RWPE2 (cell line): Measurements from ENCODE around the gene GMEB2.
"Not testable (repeated sequence)": the region's sequence is repeated elsewhere in the genome, so short reads cannot be mapped to it uniquely, and the experiment has no call there.

Experiments used
- ATAC-seq: fragments of 200-7000 bp; cut with Tn5 transposase; 3 replicates; pipeline ENCODE4 v1.9.1; 2021; ENCODE audit warnings: low read depth
- DNase-seq: peaks from one replicate; pipeline ENCODE4 v3.0.0-alpha.2; 2020; ENCODE audit warnings: low spot score
- H3K27ac ChIP-seq: fragments of 450-650 bp; 2 replicates; pipeline ENCODE4 v1.5.1; 2017; ENCODE audit warnings: mild to moderate bottlenecking; ENCODE audit not compliant: poor library complexity, severe bottlenecking
- H3K27me3 ChIP-seq: fragments of 250-450 bp; sonication (Bioruptor Pico); 2 replicates; pipeline ENCODE4 v1.5.1; 2021; ENCODE audit warnings: mild to moderate bottlenecking, moderate library complexity; ENCODE audit not compliant: insufficient read depth, poor library complexity, severe bottlenecking
- H3K36me3 ChIP-seq: fragments of 250-450 bp; sonication (Bioruptor Pico); 2 replicates; pipeline ENCODE4 v1.5.1; 2020; ENCODE audit warnings: low read depth, mild to moderate bottlenecking, moderate library complexity
- H3K4me1 ChIP-seq: fragments of 250-450 bp; sonication (Bioruptor Pico); 2 replicates; pipeline ENCODE4 v1.5.1; 2021; ENCODE audit warnings: mild to moderate bottlenecking, moderate library complexity; ENCODE audit not compliant: insufficient read depth, poor library complexity, severe bottlenecking
- H3K4me3 ChIP-seq: fragments of 250-450 bp; sonication (Bioruptor Pico); 2 replicates; pipeline ENCODE4 v1.5.1; 2021; ENCODE audit warnings: mild to moderate bottlenecking, moderate library complexity; ENCODE audit not compliant: severe bottlenecking
- H3K9me3 ChIP-seq: fragments of 250-450 bp; sonication (Bioruptor Pico); 2 replicates; pipeline ENCODE4 v1.5.1; 2021; ENCODE audit warnings: mild to moderate bottlenecking, moderate library complexity; ENCODE audit not compliant: severe bottlenecking
- TF ChIP-seq, protein P1 (sequence below): fragments of 450-650 bp; IDR thresholded peaks from one replicate; pipeline ENCODE4 v1.5.1; 2017; ENCODE audit warnings: mild to moderate bottlenecking, moderate library complexity; ENCODE audit not compliant: poor library complexity, severe bottlenecking

GMEB2 gene

DNA sequence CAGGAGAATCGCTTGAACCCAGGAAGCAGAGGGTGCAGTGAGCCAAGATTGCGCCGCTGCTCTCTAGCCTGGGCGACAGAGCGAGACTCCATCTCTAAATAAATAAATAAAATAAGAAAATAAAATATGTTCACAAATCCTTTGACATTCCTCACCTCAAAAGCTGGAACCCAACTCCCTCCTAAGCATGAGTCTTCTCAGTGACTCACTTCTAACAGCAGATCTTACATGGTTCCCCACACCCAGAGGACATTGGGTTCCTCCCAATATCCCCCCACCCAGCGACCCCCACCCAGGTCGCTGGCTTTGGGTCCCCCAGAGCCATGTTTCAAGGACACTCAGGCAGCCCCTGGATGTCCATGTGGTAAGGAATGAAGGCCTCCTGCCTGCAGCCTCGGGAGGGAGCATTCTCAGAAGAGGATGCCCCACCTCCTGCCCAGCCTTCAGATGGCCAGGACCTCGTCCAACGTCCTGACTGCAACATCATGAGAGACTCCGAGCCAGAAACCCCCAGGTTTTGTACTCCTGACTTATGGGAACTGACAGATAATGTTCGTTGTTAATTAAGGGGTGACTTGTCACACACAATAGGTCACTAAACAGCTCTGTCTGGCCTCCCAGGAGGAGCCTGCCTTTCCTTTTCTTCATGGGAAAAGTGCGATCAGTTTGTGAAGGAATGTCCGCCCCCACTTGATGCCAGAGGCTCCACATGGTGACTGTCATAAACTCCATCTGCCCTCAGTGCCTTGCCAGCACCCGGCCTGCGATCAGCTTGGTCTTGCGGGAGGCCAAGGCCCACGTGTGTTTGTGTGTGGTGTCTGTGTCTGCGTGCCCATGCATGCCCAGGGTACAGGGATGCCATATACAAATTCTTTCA lies 10.1 kb upstream of the GMEB2 start:
- H3K9me3 ChIP-seq: no peaks in the 10 kb centered on the region
- no peak overlapping the region for H3K4me3 ChIP-seq
- H3K27ac ChIP-seq: no peak overlapping the region
- ATAC-seq (no peak; the same call in 2 of the 3 replicates), DNase-seq (no peak)
- no peaks in the 10 kb centered on the region for H3K27me3 ChIP-seq
- no peaks in the 10 kb centered on the region for H3K4me1 ChIP-seq
- TF ChIP-seq, protein P1, sequence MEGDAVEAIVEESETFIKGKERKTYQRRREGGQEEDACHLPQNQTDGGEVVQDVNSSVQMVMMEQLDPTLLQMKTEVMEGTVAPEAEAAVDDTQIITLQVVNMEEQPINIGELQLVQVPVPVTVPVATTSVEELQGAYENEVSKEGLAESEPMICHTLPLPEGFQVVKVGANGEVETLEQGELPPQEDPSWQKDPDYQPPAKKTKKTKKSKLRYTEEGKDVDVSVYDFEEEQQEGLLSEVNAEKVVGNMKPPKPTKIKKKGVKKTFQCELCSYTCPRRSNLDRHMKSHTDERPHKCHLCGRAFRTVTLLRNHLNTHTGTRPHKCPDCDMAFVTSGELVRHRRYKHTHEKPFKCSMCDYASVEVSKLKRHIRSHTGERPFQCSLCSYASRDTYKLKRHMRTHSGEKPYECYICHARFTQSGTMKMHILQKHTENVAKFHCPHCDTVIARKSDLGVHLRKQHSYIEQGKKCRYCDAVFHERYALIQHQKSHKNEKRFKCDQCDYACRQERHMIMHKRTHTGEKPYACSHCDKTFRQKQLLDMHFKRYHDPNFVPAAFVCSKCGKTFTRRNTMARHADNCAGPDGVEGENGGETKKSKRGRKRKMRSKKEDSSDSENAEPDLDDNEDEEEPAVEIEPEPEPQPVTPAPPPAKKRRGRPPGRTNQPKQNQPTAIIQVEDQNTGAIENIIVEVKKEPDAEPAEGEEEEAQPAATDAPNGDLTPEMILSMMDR: no peak
- no peaks in the 10 kb centered on the region for H3K36me3 ChIP-seq

DNA sequence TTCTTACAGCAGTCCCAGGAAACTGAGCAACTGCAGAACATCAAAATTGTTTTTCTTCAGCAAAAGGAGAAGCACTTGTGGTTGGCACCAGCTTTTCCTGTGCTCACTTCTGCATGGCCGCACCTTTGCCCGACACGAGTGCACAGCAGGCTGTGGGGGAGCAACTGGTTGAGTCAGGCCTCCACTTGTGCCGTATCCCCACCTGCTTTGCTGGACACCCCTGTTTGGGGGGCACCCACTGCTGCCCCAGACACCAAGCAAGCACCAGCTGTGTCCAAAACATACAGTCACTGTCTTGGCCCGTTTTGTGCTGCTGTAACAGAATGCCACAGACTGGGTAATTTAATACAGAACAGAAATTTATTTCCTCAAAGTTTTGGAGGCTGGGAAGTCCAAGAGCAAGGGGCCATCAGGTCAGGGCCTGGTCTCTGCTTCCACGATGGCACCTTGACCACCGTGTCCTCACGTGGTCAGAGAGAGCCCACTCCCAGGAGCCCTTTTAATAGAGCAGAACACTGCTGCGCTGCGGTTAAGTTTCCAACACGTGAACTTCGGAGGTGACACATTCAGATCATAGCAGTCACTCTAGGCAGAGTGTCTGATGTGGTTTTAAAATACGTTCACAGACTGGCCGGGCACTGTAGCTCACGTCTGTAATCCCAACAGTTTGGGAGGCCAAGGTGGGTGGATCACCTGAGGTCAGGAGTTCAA lies 8.7 kb upstream of the GMEB2 start:
- TF ChIP-seq, protein P1: no peak
- no peak overlapping the region for H3K4me3 ChIP-seq
- no peaks in the 10 kb centered on the region for H3K9me3 ChIP-seq
- no peaks in the 10 kb centered on the region for H3K4me1 ChIP-seq
- DNase-seq: no peak
- ATAC-seq: no peak
- H3K36me3 ChIP-seq: no peaks in the 10 kb centered on the region
- no peaks in the 10 kb centered on the region for H3K27me3 ChIP-seq
- no peak overlapping the region for H3K27ac ChIP-seq

DNA sequence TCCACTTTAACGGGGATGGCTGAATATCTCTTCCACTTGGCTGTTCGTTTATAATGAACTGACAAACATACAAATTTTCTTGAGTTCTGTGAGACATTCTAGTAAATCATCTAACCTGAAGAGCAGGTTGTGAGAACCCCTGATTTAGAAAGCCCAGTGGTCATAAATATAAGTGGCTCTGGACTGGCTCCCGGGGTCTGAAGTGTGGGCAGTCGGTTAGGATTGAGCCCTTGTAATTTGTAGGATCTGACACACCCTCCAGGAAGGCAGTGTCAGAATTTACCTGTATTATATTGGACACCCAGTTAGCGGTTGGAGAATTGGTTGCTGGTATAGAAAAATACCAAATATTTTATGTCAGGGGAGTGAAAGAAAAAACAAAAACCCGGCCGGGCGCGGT lies 6.8 kb upstream of the GMEB2 start:
- DNase-seq: no peak
- 0 out of 2 replicates have a peak, but pooled peaks cover 2% of the 10 kb centered on the region for H3K36me3 ChIP-seq
- peaks cover 3% of the 10 kb centered on the region for H3K4me1 ChIP-seq
- no peaks in the 10 kb centered on the region for H3K27me3 ChIP-seq
- no peak for ATAC-seq
- H3K4me3 ChIP-seq: no peak overlapping the region
- no peaks in the 10 kb centered on the region for H3K9me3 ChIP-seq
- H3K27ac ChIP-seq: no peak overlapping the region
- TF ChIP-seq, protein P1: no peak

DNA sequence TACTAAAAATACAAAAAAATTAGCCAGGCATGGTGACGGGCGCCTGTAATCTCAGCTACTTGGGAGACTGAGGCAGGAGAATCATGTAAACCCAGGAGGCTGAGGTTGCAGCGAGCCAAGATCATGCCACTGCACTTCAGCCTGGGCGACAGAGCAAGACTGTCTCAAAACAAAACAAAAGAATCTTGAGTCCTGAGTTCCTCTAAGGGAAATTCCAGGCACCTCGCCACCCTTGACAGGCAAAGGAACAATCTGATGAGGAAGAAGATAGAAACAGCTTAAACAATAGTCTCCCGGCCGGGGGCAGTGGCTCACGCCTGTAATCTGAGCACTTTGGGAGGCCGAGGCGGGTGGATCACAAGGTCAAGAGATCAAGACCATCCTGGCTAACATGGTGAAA lies 4.5 kb upstream of the GMEB2 start:
- not testable (repeated sequence) for H3K4me1 ChIP-seq, H3K27ac ChIP-seq, H3K9me3 ChIP-seq, H3K27me3 ChIP-seq, H3K4me3 ChIP-seq, H3K36me3 ChIP-seq, ATAC-seq
- peak; percentile 47 for DNase-seq

DNA sequence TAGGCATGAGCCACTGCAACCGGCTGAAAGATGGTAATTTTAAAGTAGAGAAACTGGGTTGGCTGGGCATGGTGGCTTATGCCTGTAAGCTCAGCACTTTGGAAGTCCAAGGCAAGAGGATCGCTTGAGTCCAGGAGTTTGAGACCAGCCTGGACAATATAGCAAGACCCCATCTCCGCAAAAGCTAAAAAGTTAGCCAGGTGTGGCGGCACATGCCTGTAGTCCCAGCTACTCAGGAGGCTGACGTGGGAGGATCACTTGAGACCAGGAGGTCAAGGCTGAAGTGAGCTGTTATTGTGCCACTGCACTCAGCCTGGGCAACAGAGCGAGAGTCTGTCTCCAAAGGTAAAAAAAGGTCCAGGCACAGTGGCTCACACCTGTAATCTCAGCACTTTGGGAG lies 4.1 kb upstream of the GMEB2 start:
- H3K4me1 ChIP-seq, H3K4me3 ChIP-seq, H3K36me3 ChIP-seq, H3K27ac ChIP-seq, H3K27me3 ChIP-seq, ATAC-seq, H3K9me3 ChIP-seq: not testable (repeated sequence)
- peak; percentile 63 for DNase-seq
